NCI-H2196 treated with DMSO at 0.1 percent for 48 hours (cell line): Measurements from ENCODE around the gene RNF130.
A peak's percentile ranks its signal among the peaks of the same experiment; 100 is the strongest.

Experiments used
- DNase-seq: peaks from one replicate; lab custom pipeline; 2025; ENCODE audit not compliant: unreplicated experiment; lab: John Stamatoyannopoulos, UW

Gene RNF130

DNA sequence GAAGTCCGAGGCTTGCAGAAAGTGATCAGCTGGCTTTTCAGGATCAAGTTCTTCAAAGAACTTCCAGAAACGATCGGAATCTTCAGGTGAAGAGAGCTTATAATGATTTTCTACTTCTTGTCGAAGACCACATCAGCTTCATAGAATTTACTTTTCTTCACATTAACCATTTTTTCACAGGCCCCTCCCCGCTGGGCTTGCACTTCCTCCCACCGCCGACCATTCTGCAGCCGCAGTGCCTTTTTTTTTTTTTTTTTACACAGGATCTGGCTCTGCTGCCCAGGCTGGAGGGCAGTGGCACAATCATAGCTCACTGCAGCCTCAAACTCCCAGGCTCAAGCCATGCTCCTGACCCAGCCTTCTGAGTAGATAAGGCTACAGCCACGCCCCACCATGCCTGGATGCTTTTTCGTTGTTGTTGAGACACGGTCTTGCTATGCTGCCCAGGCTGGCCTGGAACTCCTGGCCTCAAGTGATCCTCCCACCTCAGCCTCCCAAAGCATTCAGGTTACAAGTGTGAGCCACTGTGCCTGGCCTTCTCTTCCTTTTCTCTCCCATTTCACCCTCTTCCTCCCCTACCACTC lies 15.3 kb upstream of the RNF130 start:
- no peak for DNase-seq

- no peak for DNase-seq
These were observed 14.3 kb upstream of the RNF130 start for GRCh38 chr5:180085837-180086236.

- DNase-seq: peak; percentile 92
These were observed 13.3 kb upstream of the RNF130 start for GRCh38 chr5:180084638-180085561.

GRCh38 chr5:180083529-180084060 lies 12.0 kb upstream of the RNF130 start:
- no peak for DNase-seq

DNA sequence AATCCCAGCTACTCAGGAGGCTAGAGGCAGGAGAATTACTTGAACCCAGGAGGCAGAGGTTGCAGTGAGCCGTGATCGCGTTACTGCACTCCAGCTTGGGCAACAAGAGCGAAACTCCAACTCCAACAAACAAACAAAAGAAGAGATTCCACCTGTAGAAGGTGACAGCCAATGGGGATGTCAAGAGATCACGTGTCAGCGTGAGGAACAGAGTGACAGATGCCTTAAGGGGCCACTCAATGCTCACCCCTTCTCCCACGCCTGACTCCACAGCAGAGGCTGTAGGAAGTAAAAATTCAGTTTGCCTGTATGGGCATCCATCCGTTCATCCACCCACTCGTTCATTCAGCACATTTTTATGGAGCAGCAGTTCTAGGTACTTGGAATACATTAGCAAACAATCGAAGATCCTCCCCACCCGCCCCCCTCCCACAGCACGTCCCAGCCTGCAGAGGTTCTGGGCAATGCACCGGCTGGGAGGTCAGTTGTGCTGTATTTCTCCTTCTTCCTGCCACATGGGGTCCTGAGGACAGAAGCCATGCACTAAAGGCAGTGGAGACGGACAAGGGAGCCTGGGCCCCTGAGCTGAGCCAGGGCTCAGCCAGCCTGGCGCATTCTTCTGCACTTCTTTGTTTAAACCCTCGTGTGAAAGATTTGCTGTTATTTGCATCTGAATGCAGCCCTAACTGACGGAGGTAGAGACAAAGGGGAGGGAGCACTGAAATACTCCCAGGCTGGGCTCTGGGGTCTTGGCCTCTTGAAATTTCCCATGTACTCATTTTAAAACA lies 11.3 kb upstream of the RNF130 start:
- DNase-seq: no peak

DNA sequence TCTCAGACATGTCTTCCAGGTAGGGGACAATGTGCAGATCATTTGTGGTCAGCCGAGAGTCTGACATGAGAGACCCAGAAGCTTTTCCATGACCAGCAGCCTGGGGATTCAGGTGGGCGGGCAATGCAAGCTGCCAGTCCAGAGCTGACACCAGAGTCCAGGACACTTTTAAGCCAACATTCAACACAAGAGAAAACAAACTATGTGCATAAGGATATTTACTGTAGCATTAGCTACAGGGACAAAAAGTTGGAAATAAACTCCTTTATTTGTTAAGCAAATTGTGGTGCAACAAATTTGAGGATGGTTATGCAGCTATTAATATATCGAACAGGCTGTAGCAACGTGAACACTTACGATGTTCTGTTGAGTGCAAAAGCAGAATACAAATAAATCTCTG lies 9.9 kb upstream of the RNF130 start:
- no peak for DNase-seq

DNA sequence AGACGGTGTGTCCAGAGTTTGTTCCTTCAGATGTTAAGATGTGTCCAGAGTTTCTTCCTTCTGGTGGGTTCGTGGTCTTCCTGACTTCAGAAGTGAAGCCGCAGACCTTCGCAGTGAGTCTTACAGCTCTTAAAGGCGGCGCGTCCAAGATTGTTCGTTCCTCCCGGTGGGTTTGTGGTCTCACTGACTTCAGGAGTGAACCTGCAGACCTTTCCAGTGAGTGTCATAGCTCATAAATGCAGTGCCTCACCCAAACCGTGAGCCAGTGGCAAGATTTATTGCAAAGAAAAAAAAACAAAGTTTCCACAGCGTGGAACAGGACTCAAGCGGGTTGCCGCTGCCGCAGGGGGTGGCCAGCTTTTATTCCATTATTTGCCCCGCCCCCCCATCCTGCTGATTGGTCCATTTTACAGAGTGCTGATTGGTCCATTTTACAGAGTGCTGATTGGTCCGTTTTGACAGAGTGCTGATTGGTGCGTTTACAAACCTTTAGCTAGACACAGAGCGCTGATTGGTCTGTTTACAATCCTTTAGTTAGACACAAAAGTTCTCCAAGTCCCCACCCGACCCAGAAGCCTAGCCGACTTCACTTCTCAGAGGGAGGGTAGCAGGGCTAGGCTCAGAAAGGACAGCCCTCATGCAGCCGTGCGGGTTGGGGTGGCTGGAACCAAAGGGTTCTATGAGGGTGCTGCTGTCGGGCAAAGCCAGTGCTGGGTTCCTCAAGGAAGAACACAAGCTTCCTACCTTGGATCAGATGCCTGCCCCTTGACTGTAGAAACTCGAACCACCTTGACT lies 9.1 kb upstream of the RNF130 start:
- DNase-seq: no peak

- no peak for DNase-seq
These were observed 8.3 kb upstream of the RNF130 start for GRCh38 chr5:180079702-180080466.

- no peak for DNase-seq
These were observed 6.8 kb upstream of the RNF130 start for GRCh38 chr5:180078348-180078747.

GRCh38 chr5:180077594-180078284 lies 6.2 kb upstream of the RNF130 start:
- no peak for DNase-seq

DNA sequence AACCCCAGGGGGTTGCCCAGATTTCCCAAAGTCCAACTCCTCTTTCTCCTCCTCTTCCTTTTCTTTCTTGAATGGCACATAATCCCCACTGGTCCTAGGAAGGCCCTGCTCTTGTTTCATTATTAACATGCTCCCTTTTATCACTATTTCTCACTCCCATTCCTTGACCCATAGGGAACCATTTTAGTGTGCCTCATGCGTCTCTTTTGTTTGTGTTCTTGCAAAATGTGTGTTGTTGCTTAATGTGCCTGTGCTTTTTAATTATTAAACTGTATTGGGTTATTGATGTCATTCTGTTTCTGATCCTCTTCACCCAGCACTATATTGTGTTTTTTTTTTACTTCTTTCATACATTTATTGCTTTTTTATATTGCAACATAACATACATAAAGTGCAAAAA lies 4.1 kb upstream of the RNF130 start:
- DNase-seq: no peak

DNA sequence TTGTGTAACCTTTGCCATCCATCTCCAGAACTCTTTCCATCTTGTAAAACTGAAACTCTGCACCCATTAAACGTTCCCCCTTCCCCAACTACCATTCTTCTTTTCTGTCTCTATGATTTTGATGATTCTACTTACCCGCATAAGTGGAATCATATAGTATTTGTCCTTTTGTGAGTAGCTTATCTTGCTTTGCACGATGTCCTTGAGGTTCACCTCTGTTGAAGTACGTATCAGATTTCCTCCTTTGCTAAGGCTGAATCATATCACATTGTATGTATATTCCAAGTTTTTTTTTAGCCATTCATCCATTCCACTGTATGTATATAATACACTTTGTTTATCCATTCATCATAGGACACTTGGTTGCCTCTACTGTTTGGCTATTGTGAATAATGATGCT lies 2.9 kb upstream of the RNF130 start:
- no peak for DNase-seq

GRCh38 chr5:180072556-180072955 lies 997 bp upstream of the RNF130 start:
- DNase-seq: no peak

DNA sequence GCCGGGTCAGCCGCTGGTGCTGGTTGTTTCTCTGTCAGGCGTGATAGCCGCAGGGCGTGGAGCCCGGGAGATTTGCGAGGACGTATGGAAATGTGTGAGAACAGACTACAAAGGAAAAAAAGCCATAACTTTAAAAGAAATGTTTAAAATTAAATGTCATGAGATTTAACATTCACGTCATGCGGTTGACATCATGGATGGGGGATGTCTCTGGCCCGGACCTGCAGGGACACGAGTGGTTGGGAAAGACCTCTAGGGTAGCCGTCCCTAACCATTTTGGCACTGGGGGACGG lies 643 bp upstream of the RNF130 start:
- no peak for DNase-seq

GRCh38 chr5:180070756-180071530 lies 616 bp downstream of the RNF130 start:
- no peak for DNase-seq

GRCh38 chr5:180069589-180070247 lies 1.8 kb downstream of the RNF130 start:
- no peak for DNase-seq

- no peak for DNase-seq
These were observed 3.0 kb downstream of the RNF130 start for GRCh38 chr5:180068519-180069090.

GRCh38 chr5:180067986-180068385 lies 3.6 kb downstream of the RNF130 start:
- DNase-seq: no peak
